H9 (cell line): ENCODE measurements around the gene CACNB2. TPM values are rescaled to one million over a fixed set of nuclear protein-coding genes. Genes with fewer than 3 reads are reported as not detected.

Experiments used
- DNase-seq: peaks from one replicate; pipeline ENCODE4 v3.0.0-alpha.2; 2017
- H2AFZ ChIP-seq: one replicate; pipeline ENCODE4 v1.6.1; 2013; ENCODE audit warnings: mild to moderate bottlenecking, low read length, control low read depth, moderate library complexity
- H2AK5ac ChIP-seq: 2 replicates; pipeline ENCODE4 v1.6.1; 2013; ENCODE audit warnings: low read length, control low read depth, mixed read lengths; ENCODE audit not compliant: insufficient read length
- H2BK120ac ChIP-seq: one replicate; pipeline ENCODE4 v1.6.1; 2013; ENCODE audit warnings: low read depth, mild to moderate bottlenecking, low read length, control low read depth, inconsistent platforms; ENCODE audit not compliant: poor library complexity, severe bottlenecking
- H2BK12ac ChIP-seq: 2 replicates; pipeline ENCODE4 v1.6.1; 2013; ENCODE audit warnings: low read length, control low read depth, mixed read lengths, low read depth; ENCODE audit not compliant: insufficient read length
- H2BK15ac ChIP-seq: 2 replicates; pipeline ENCODE4 v1.6.1; 2013; ENCODE audit warnings: low read depth, low read length, control low read depth
- H2BK20ac ChIP-seq: one replicate; pipeline ENCODE4 v1.6.1; 2013; ENCODE audit warnings: low read depth, mild to moderate bottlenecking, low read length, control low read depth, inconsistent platforms; ENCODE audit not compliant: poor library complexity, severe bottlenecking
- H2BK5ac ChIP-seq: 2 replicates; pipeline ENCODE4 v1.6.1; 2013; ENCODE audit warnings: low read length, control low read depth, mixed read lengths; ENCODE audit not compliant: insufficient read length
- H3K14ac ChIP-seq: 2 replicates; pipeline ENCODE4 v1.6.1; 2013; ENCODE audit warnings: low read length, control low read depth; ENCODE audit not compliant: insufficient read depth
- H3K18ac ChIP-seq: 2 replicates; pipeline ENCODE4 v1.6.1; 2013; ENCODE audit warnings: low read depth, mild to moderate bottlenecking, mixed read lengths, low read length, control low read depth; ENCODE audit not compliant: insufficient read length
- H3K23ac ChIP-seq: 2 replicates; pipeline ENCODE4 v1.6.1; 2013; ENCODE audit warnings: low read length, control low read depth, mixed read lengths, low read depth; ENCODE audit not compliant: insufficient read length
- H3K23me2 ChIP-seq: 2 replicates; pipeline ENCODE4 v1.6.1; 2013; ENCODE audit warnings: low read depth, mild to moderate bottlenecking, mixed read lengths, low read length, control low read depth; ENCODE audit not compliant: insufficient read length, poor library complexity, severe bottlenecking
- H3K27ac ChIP-seq: 2 replicates; pipeline ENCODE4 v1.5.1; 2013; ENCODE audit warnings: low read length, control low read depth, mixed read lengths, low read depth; ENCODE audit not compliant: insufficient read length
- H3K27me3 ChIP-seq: 2 replicates; pipeline ENCODE4 v1.6.1; 2013; ENCODE audit warnings: low read length, control low read depth, inconsistent platforms; ENCODE audit not compliant: insufficient read depth
- H3K4ac ChIP-seq: 2 replicates; pipeline ENCODE4 v1.6.1; 2013; ENCODE audit warnings: low read depth, mild to moderate bottlenecking, control low read depth, inconsistent platforms, low read length, moderate library complexity
- H3K4me1 ChIP-seq: 2 replicates; pipeline ENCODE4 v1.6.1; 2013; ENCODE audit warnings: low read length, control low read depth, inconsistent platforms; ENCODE audit not compliant: insufficient read depth
- H3K4me2 ChIP-seq: 2 replicates; pipeline ENCODE4 v1.6.1; 2013; ENCODE audit warnings: low read length, control low read depth, mixed read lengths; ENCODE audit not compliant: insufficient read length, insufficient read depth
- H3K56ac ChIP-seq: 2 replicates; pipeline ENCODE4 v1.6.1; 2013; ENCODE audit warnings: low read depth, mild to moderate bottlenecking, mixed read lengths, low read length, control low read depth; ENCODE audit not compliant: insufficient read length
- H3K79me1 ChIP-seq: 2 replicates; pipeline ENCODE4 v1.6.1; 2013; ENCODE audit warnings: low read depth, mild to moderate bottlenecking, moderate library complexity, low read length, control low read depth, inconsistent platforms; ENCODE audit not compliant: insufficient read depth, poor library complexity, severe bottlenecking
- H3K79me2 ChIP-seq: 2 replicates; pipeline ENCODE4 v1.6.1; 2013; ENCODE audit warnings: low read length, control low read depth, inconsistent platforms; ENCODE audit not compliant: insufficient read depth
- H3K9ac ChIP-seq: 2 replicates; pipeline ENCODE4 v1.6.1; 2013; ENCODE audit warnings: low read length, control low read depth, mixed read lengths; ENCODE audit not compliant: insufficient read length; ENCODE audit errors: extremely low read depth
- H3K9me3 ChIP-seq: one replicate; pipeline ENCODE4 v1.6.1; 2013; ENCODE audit warnings: low read depth, low read length, inconsistent platforms; ENCODE audit not compliant: control insufficient read depth
- H3T11ph ChIP-seq: one replicate; pipeline ENCODE4 v1.6.1; 2013; ENCODE audit warnings: mild to moderate bottlenecking, low read length, control low read depth, inconsistent platforms
- H4K20me1 ChIP-seq: one replicate; pipeline ENCODE4 v1.6.1; 2013; ENCODE audit not compliant: control insufficient read depth, insufficient read length, insufficient read depth
- H4K5ac ChIP-seq: 2 replicates; pipeline ENCODE4 v1.6.1; 2013; ENCODE audit warnings: low read depth, mild to moderate bottlenecking, mixed read lengths, low read length, control low read depth; ENCODE audit not compliant: insufficient read length
- H4K8ac ChIP-seq: replicated peaks from 2 replicates; pipeline ENCODE4 v1.6.1; 2013; ENCODE audit warnings: low read length, control low read depth, mixed read lengths, low read depth; ENCODE audit not compliant: insufficient read length
- H4K91ac ChIP-seq: 2 replicates; pipeline ENCODE4 v1.6.1; 2013; ENCODE audit warnings: low read depth, mild to moderate bottlenecking, moderate library complexity, mixed read lengths, low read length, control low read depth; ENCODE audit not compliant: insufficient read length
- H3K27ac Mint-ChIP-seq, 3 experiments: 2 replicates in 2 of 3; 3 replicates in 1 of 3; pipeline ENCODE4 v1.8.0; 2020 to 2021; ENCODE audit warnings: mixed read lengths in 3 of 3, mild to moderate bottlenecking in 1 of 3, moderate library complexity in 1 of 3
- H3K27me3 Mint-ChIP-seq: 2 replicates; pipeline ENCODE4 v1.8.0; 2021; ENCODE audit warnings: low read depth, mild to moderate bottlenecking, moderate library complexity, mixed read lengths
- H3K36me3 Mint-ChIP-seq, 3 experiments: 2 replicates in 2 of 3; 3 replicates in 1 of 3; pipeline ENCODE4 v1.8.0; 2020 to 2021; ENCODE audit warnings: low read depth in 3 of 3, mixed read lengths in 3 of 3; ENCODE audit not compliant: insufficient read depth in 1 of 3
- H3K4me1 Mint-ChIP-seq, 2 experiments: 2 replicates each; pipeline ENCODE4 v1.8.0; 2020; ENCODE audit warnings: mixed read lengths in 2 of 2
- H3K4me3 Mint-ChIP-seq, 2 experiments: 2 replicates in 1 of 2; 3 replicates in 1 of 2; pipeline ENCODE4 v1.8.0; 2020 to 2021; ENCODE audit warnings: mild to moderate bottlenecking in 2 of 2, mixed read lengths in 2 of 2, moderate library complexity in 1 of 2
- H3K9me3 Mint-ChIP-seq, 2 experiments: 2 replicates in 1 of 2; 3 replicates in 1 of 2; pipeline ENCODE4 v1.8.0; 2020; ENCODE audit warnings: mild to moderate bottlenecking in 2 of 2, mixed read lengths in 2 of 2, moderate library complexity in 1 of 2
- CTCF ChIP-seq: fragments of 200-600 bp; sonication (generic); conservative IDR thresholded peaks from 3 replicates; pipeline ENCODE4 v1.8.0; 2021; ENCODE audit warnings: antibody characterized with exemption, mild to moderate bottlenecking
- WGBS: extraction: QIAGEN DNeasy Blood & Tissue Kit; methylation state at CpG from one replicate; pipeline ENCODE4 v1.1.7; 2013; ENCODE audit warnings: missing lambda C conversion rate, low lambda C conversion rate, mixed read lengths; ENCODE audit not compliant: insufficient read length; ENCODE audit errors: extremely low coverage; 5-methylcytosine and 5-hydroxymethylcytosine counted together
- total RNA-seq: library from RNA; stranded (reverse); gene quantifications from 2 replicates; pipeline ENCODE4 v1.2.1, GENCODE V29; 2021

CACNB2 gene
- total RNA-seq, 1 experiment from 2014 or later: 2.6 TPM

GRCh38 chr10:18473424-18474117 is 333.3 kb downstream of the CACNB2 start:
- Histone ChIP-seq H3K79me1 (no peaks in the 10 kb centered on the region), H3K4me2 (no peak overlapping the region), H2BK120ac (no peak overlapping the region), H3T11ph (no peak overlapping the region), H4K8ac (no peak overlapping the region), H3K79me2 (no peaks in the 10 kb centered on the region), H4K91ac (no peak overlapping the region), H3K23me2 (no peaks in the 10 kb centered on the region), H3K9ac (no peak overlapping the region), H2BK12ac (no peak overlapping the region), H3K23ac (no peak overlapping the region), H3K18ac (no peak overlapping the region), H2BK20ac (no peak overlapping the region), H2BK5ac (no peak overlapping the region), H3K27ac (no peak overlapping the region), H2AFZ (no peak overlapping the region), H2AK5ac (no peak overlapping the region), H3K4me1 (no peaks in the 10 kb centered on the region; the same call in 1 of the 2 replicates), H3K14ac (no peak overlapping the region), H3K56ac (no peak overlapping the region), H3K27me3 (no peaks in the 10 kb centered on the region), H3K4ac (no peak overlapping the region), H4K20me1 (no peaks in the 10 kb centered on the region), H3K9me3 (no peaks in the 10 kb centered on the region), H4K5ac (no peak overlapping the region), H2BK15ac (no peak overlapping the region)
- no peak for TF ChIP-seq CTCF
- 0 out of 7 replicates have a peak overlapping the region, but pooled peaks of 1 of the 3 experiments have one; percentile 7 for H3K27ac Mint-ChIP-seq
- no CpG with 5 or more reads among the region's 12 CpGs for WGBS
- no peaks in the 10 kb centered on the region for H3K9me3 Mint-ChIP-seq
- H3K4me1 Mint-ChIP-seq: peaks cover 38% of the 10 kb centered on the region in 2 experiments
- no peaks in the 10 kb centered on the region; a peak in 2 of 7 replicates for H3K36me3 Mint-ChIP-seq
- no peaks in the 10 kb centered on the region for H3K27me3 Mint-ChIP-seq
- no peak overlapping the region for H3K4me3 Mint-ChIP-seq
- DNase-seq: no peak
